GM21528 (cell line): ENCODE measurements around the gene EIF2B5.

Experiments used
- ATAC-seq: cut with Tn5 transposase; IDR thresholded peaks from one replicate; pipeline ENCODE4 v1.9.1; 2021; ENCODE audit warnings: mild to moderate bottlenecking, moderate library complexity; ENCODE audit not compliant: unreplicated experiment, low FRiP score

Gene EIF2B5

DNA sequence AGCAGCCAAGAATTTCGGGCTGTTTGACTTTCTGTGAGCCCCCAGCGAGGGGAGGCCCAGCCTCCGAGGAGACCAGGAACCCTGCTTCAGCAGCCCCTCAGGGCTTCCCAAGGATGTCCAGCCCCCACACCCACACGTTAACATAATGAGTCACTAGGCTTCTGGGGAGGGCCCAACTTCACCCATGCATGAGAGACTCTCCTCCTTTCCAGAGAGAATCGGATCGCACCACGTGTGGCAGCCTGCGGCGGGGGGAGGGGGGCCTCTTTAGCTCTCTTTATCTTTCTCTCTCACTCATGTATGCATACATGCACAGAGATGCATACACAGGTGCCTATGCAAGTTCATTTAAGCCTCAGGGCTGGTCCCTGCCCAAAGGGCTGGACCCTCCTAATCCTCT lies 36.4 kb downstream of the EIF2B5 start:
- ATAC-seq, result no peak

DNA sequence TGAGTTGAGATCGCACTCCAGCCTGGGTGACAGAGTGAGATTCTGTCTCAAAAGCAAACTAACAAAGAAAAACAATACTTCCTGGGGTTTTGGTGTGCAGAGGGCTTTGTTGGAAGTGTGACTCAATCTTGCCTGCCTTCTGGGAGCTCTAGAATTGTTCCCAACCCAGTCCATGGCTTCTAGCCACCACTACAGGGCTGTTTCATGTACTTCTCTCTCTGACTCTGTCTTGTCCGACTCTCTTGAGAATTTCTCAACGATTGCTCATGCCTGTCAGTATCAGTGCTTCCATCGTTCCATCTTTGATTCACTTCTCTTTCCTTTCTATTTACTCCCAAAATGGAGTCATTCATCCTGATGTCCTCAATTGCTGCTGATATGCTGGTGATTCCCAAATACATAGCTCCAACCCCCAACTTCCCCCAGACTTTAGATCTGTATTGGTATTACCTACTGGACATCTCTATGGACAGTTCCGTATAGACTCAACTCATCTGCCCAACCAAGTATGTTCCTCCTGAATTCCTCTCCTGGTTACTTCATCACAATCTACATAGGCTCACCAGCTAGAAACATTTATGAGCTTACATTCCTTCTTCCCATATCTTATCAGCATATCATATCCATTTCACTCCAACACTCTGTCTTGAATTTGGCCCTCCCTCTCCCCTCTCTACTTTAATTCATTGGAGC lies 37.7 kb downstream of the EIF2B5 start:
- ATAC-seq, result no peak

DNA sequence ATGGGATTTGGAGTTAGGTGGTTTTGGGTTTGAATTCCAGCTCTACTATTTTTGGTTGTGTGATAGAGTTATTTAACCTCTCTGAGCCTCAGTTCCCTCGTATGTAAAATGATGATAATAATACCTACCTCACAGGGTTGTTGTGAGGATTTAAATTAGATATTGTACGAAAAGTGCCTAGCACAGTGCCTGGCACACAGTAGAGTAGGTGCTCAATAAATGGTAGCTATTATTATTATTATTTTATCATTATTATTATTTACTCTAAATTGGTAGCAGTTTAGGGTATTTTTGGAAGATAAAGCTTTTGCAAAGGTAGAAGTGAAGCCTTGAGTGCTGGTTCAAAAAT lies 38.2 kb downstream of the EIF2B5 start:
- no peak for ATAC-seq

DNA sequence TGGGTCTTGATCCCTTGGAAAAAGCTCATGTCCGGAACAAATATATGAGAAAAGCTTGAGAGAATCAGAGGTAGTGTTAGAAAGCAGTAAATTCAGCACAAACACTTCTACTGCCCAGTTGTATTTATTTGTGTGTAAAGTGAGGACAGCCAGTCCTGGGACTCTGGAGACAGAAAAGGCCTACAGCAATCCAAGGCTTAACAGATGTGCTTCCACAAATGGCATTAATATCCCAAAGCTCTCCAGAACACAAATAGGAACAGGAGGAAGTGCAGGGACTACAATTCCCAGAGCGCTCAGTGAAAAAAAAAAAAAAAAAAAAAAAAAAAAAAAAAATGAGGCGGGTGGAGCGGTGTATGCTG lies 39.1 kb downstream of the EIF2B5 start:
- ATAC-seq, result no peak

GRCh38 chr3:184174646-184175492 lies 39.7 kb downstream of the EIF2B5 start, which contains the start of gene AP2M1:
AP2M1 (plus strand) TSS chr3:184174855; CDS start chr3:184176994, 2,139 bp downstream.
- peak; percentile 91 for ATAC-seq

DNA sequence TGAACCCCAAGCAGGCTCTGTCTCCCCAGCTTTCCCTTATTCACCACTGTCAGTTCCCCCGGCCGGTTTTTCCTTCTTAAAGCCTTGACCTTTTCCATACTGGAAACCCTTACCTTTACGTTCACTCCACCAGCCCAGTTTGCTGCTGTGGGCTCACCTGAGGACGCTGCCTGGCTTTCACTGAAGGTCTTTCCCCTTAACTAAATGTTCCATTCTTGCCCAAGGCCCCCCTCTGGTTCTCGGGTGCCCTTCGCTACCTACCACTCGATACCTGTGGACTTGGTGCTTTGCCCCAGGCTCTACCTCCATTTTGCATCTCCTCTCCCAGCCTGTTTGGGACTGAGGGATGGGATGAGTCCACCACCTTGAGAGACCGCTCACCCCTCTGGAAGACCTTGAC lies 40.3 kb downstream of the EIF2B5 start:
- no peak for ATAC-seq

- ATAC-seq, result no peak
Observed at GRCh38 chr3:184175981-184176376, 40.8 kb downstream of the EIF2B5 start.

DNA sequence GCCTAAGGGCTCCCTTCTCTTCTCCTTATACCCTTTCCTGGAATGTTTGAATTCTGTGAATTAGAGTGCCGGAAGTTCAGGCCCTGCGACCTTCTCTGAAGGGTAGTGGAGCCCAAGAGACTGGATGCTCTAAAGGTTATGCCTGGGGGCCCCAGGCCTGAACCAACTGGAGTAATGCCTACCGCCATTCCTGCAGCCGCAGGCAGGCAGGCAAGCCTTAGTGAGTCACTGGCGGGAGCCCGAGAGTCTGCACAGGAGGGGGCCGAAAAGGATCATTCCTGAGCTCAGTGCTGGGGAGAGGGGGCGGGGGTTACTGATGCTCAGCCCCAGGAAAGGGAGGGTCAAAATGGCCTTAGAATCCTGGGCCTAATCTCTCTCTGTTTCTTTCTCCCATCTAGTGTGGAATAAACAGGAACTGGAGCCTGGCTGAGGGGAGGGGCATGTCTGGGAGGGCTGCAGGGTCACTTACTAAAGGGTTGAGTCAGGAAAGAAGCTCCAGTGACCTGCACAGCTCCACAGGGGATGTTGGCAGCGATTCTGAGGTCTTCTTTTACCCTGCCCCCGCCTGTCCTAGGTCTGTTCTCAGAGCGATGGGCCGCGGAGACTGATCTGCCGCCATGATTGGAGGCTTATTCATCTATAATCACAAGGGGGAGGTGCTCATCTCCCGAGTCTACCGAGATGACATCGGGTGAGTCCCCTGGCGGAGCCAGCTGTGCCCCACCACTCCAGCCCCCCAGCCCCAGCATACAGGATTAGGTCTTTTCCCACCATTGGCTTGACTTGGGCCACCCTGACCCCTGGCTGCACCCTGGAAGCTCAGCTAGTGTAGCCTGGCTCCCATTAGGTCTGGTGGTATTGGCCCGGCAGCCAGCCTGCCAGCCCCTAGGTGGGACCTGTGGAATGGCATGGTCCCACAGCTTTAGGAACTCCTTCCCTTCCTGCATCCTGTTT lies 41.5 kb downstream of the EIF2B5 start:
- no peak for ATAC-seq

- no peak for ATAC-seq
Observed at GRCh38 chr3:184177331-184177731, 42.2 kb downstream of the EIF2B5 start.

- ATAC-seq, result no peak
Observed at GRCh38 chr3:184177767-184178306, 42.7 kb downstream of the EIF2B5 start.

GRCh38 chr3:184178521-184179138 lies 43.5 kb downstream of the EIF2B5 start:
- ATAC-seq, result no peak

DNA sequence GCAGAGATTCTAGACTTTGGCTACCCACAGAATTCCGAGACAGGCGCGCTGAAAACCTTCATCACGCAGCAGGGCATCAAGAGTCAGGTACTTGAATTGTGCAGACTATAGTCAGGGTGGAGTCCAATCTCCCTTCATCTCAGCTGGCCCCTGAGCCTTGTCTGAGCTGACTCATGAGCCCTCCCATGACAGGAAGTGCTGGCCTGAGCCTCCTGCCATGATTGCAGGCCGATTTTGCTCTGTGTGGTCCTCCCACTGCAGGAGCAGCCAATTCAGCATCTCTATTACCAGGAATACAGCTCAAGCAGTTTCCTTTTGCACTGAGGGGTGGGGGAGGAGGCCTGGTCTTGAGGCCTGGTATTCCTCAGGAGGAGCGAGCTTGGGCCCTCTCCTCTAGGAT lies 45.0 kb downstream of the EIF2B5 start:
- no peak for ATAC-seq

DNA sequence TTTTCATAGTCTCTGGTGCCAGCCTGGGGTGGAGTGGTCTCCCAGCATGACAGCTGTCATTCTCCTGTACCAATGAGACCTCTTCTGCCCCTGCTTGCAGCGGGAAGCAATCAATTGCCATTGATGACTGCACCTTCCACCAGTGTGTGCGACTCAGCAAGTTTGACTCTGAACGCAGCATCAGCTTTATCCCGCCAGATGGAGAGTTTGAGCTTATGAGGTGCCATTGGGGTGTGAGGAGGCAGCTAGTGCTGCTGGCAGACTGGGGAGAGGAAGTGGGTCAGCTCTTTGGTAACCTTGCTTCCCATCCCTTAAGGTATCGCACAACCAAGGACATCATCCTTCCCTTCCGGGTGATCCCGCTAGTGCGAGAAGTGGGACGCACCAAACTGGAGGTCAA lies 46.4 kb downstream of the EIF2B5 start:
- no peak for ATAC-seq

DNA sequence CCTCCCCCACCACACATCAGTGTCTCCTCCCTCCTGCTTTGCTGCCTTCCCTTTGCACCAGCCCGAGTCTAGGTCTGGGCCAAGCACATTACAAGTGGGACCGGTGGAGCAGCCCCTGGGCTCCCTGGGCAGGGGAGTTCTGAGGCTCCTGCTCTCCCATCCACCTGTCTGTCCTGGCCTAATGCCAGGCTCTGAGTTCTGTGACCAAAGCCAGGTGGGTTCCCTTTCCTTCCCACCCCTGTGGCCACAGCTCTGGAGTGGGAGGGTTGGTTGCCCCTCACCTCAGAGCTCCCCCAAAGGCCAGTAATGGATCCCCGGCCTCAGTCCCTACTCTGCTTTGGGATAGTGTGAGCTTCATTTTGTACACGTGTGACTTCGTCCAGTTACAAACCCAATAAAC lies 48.5 kb downstream of the EIF2B5 start:
- ATAC-seq, result no peak

- ATAC-seq, result no peak
Observed at GRCh38 chr3:184184546-184185230, 49.5 kb downstream of the EIF2B5 start.

GRCh38 chr3:184185461-184186183 lies 50.5 kb downstream of the EIF2B5 start:
- ATAC-seq, result peak; percentile 86

GRCh38 chr3:184186184-184186901 lies 51.2 kb downstream of the EIF2B5 start, which contains the start of gene ABCF3:
ABCF3 (plus strand) TSS chr3:184186199; CDS start chr3:184186208, 9 bp downstream.
- ATAC-seq, result peak; percentile 32

DNA sequence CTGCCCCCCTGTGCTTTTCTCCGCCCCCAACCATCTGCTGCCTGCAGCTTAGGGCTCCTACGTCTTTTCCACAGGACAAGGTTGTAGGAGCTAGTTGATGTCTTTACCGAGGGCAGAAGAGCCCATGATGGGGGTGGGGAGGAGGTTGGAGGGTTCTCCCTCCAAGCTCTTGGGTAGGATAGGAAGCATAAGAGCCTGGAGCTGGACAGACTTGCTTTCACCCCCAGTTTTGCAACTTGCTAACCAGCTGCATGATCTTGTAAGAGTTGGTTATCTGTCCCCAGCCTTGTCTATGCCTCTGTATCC lies 51.7 kb downstream of the EIF2B5 start:
- no peak for ATAC-seq
